H9 (cell line): ENCODE measurements around the gene ACP4. TPM values are rescaled to one million over a fixed set of nuclear protein-coding genes. Genes with fewer than 3 reads are reported as not detected.

Experiments
- DNase-seq: peaks from one replicate; pipeline ENCODE4 v3.0.0-alpha.2; 2017
- H2AFZ ChIP-seq: one replicate; pipeline ENCODE4 v1.6.1; 2013; ENCODE audit warnings: mild to moderate bottlenecking, low read length, control low read depth, moderate library complexity
- H2AK5ac ChIP-seq: 2 replicates; pipeline ENCODE4 v1.6.1; 2013; ENCODE audit warnings: low read length, control low read depth, mixed read lengths; ENCODE audit not compliant: insufficient read length
- H2BK120ac ChIP-seq: one replicate; pipeline ENCODE4 v1.6.1; 2013; ENCODE audit warnings: low read depth, mild to moderate bottlenecking, low read length, control low read depth, inconsistent platforms; ENCODE audit not compliant: poor library complexity, severe bottlenecking
- H2BK12ac ChIP-seq: 2 replicates; pipeline ENCODE4 v1.6.1; 2013; ENCODE audit warnings: low read length, control low read depth, mixed read lengths, low read depth; ENCODE audit not compliant: insufficient read length
- H2BK15ac ChIP-seq: 2 replicates; pipeline ENCODE4 v1.6.1; 2013; ENCODE audit warnings: low read depth, low read length, control low read depth
- H2BK20ac ChIP-seq: one replicate; pipeline ENCODE4 v1.6.1; 2013; ENCODE audit warnings: low read depth, mild to moderate bottlenecking, low read length, control low read depth, inconsistent platforms; ENCODE audit not compliant: poor library complexity, severe bottlenecking
- H2BK5ac ChIP-seq: 2 replicates; pipeline ENCODE4 v1.6.1; 2013; ENCODE audit warnings: low read length, control low read depth, mixed read lengths; ENCODE audit not compliant: insufficient read length
- H3K14ac ChIP-seq: 2 replicates; pipeline ENCODE4 v1.6.1; 2013; ENCODE audit warnings: low read length, control low read depth; ENCODE audit not compliant: insufficient read depth
- H3K18ac ChIP-seq: 2 replicates; pipeline ENCODE4 v1.6.1; 2013; ENCODE audit warnings: low read depth, mild to moderate bottlenecking, mixed read lengths, low read length, control low read depth; ENCODE audit not compliant: insufficient read length
- H3K23ac ChIP-seq: 2 replicates; pipeline ENCODE4 v1.6.1; 2013; ENCODE audit warnings: low read length, control low read depth, mixed read lengths, low read depth; ENCODE audit not compliant: insufficient read length
- H3K23me2 ChIP-seq: 2 replicates; pipeline ENCODE4 v1.6.1; 2013; ENCODE audit warnings: low read depth, mild to moderate bottlenecking, mixed read lengths, low read length, control low read depth; ENCODE audit not compliant: insufficient read length, poor library complexity, severe bottlenecking
- H3K27ac ChIP-seq: 2 replicates; pipeline ENCODE4 v1.5.1; 2013; ENCODE audit warnings: low read length, control low read depth, mixed read lengths, low read depth; ENCODE audit not compliant: insufficient read length
- H3K27me3 ChIP-seq: 2 replicates; pipeline ENCODE4 v1.6.1; 2013; ENCODE audit warnings: low read length, control low read depth, inconsistent platforms; ENCODE audit not compliant: insufficient read depth
- H3K4ac ChIP-seq: 2 replicates; pipeline ENCODE4 v1.6.1; 2013; ENCODE audit warnings: low read depth, mild to moderate bottlenecking, control low read depth, inconsistent platforms, low read length, moderate library complexity
- H3K4me1 ChIP-seq: 2 replicates; pipeline ENCODE4 v1.6.1; 2013; ENCODE audit warnings: low read length, control low read depth, inconsistent platforms; ENCODE audit not compliant: insufficient read depth
- H3K4me2 ChIP-seq: 2 replicates; pipeline ENCODE4 v1.6.1; 2013; ENCODE audit warnings: low read length, control low read depth, mixed read lengths; ENCODE audit not compliant: insufficient read length, insufficient read depth
- H3K56ac ChIP-seq: 2 replicates; pipeline ENCODE4 v1.6.1; 2013; ENCODE audit warnings: low read depth, mild to moderate bottlenecking, mixed read lengths, low read length, control low read depth; ENCODE audit not compliant: insufficient read length
- H3K79me1 ChIP-seq: 2 replicates; pipeline ENCODE4 v1.6.1; 2013; ENCODE audit warnings: low read depth, mild to moderate bottlenecking, moderate library complexity, low read length, control low read depth, inconsistent platforms; ENCODE audit not compliant: insufficient read depth, poor library complexity, severe bottlenecking
- H3K79me2 ChIP-seq: 2 replicates; pipeline ENCODE4 v1.6.1; 2013; ENCODE audit warnings: low read length, control low read depth, inconsistent platforms; ENCODE audit not compliant: insufficient read depth
- H3K9ac ChIP-seq: 2 replicates; pipeline ENCODE4 v1.6.1; 2013; ENCODE audit warnings: low read length, control low read depth, mixed read lengths; ENCODE audit not compliant: insufficient read length; ENCODE audit errors: extremely low read depth
- H3K9me3 ChIP-seq: one replicate; pipeline ENCODE4 v1.6.1; 2013; ENCODE audit warnings: low read depth, low read length, inconsistent platforms; ENCODE audit not compliant: control insufficient read depth
- H3T11ph ChIP-seq: one replicate; pipeline ENCODE4 v1.6.1; 2013; ENCODE audit warnings: mild to moderate bottlenecking, low read length, control low read depth, inconsistent platforms
- H4K20me1 ChIP-seq: one replicate; pipeline ENCODE4 v1.6.1; 2013; ENCODE audit not compliant: control insufficient read depth, insufficient read length, insufficient read depth
- H4K5ac ChIP-seq: 2 replicates; pipeline ENCODE4 v1.6.1; 2013; ENCODE audit warnings: low read depth, mild to moderate bottlenecking, mixed read lengths, low read length, control low read depth; ENCODE audit not compliant: insufficient read length
- H4K8ac ChIP-seq: replicated peaks from 2 replicates; pipeline ENCODE4 v1.6.1; 2013; ENCODE audit warnings: low read length, control low read depth, mixed read lengths, low read depth; ENCODE audit not compliant: insufficient read length
- H4K91ac ChIP-seq: 2 replicates; pipeline ENCODE4 v1.6.1; 2013; ENCODE audit warnings: low read depth, mild to moderate bottlenecking, moderate library complexity, mixed read lengths, low read length, control low read depth; ENCODE audit not compliant: insufficient read length
- H3K27ac Mint-ChIP-seq, 3 experiments: 2 replicates in 2 of 3; 3 replicates in 1 of 3; pipeline ENCODE4 v1.8.0; 2020 to 2021; ENCODE audit warnings: mixed read lengths in 3 of 3, mild to moderate bottlenecking in 1 of 3, moderate library complexity in 1 of 3
- H3K27me3 Mint-ChIP-seq: 2 replicates; pipeline ENCODE4 v1.8.0; 2021; ENCODE audit warnings: low read depth, mild to moderate bottlenecking, moderate library complexity, mixed read lengths
- H3K36me3 Mint-ChIP-seq, 3 experiments: 2 replicates in 2 of 3; 3 replicates in 1 of 3; pipeline ENCODE4 v1.8.0; 2020 to 2021; ENCODE audit warnings: low read depth in 3 of 3, mixed read lengths in 3 of 3; ENCODE audit not compliant: insufficient read depth in 1 of 3
- H3K4me1 Mint-ChIP-seq, 2 experiments: 2 replicates each; pipeline ENCODE4 v1.8.0; 2020; ENCODE audit warnings: mixed read lengths in 2 of 2
- H3K4me3 Mint-ChIP-seq, 2 experiments: 2 replicates in 1 of 2; 3 replicates in 1 of 2; pipeline ENCODE4 v1.8.0; 2020 to 2021; ENCODE audit warnings: mild to moderate bottlenecking in 2 of 2, mixed read lengths in 2 of 2, moderate library complexity in 1 of 2
- H3K9me3 Mint-ChIP-seq, 2 experiments: 2 replicates in 1 of 2; 3 replicates in 1 of 2; pipeline ENCODE4 v1.8.0; 2020; ENCODE audit warnings: mild to moderate bottlenecking in 2 of 2, mixed read lengths in 2 of 2, moderate library complexity in 1 of 2
- WGBS: extraction: QIAGEN DNeasy Blood & Tissue Kit; methylation state at CpG from one replicate; pipeline ENCODE4 v1.1.7; 2013; ENCODE audit warnings: missing lambda C conversion rate, low lambda C conversion rate, mixed read lengths; ENCODE audit not compliant: insufficient read length; ENCODE audit errors: extremely low coverage; 5-methylcytosine and 5-hydroxymethylcytosine counted together
- total RNA-seq: library from RNA; stranded (reverse); gene quantifications from 2 replicates; pipeline ENCODE4 v1.2.1, GENCODE V29; 2021
- TF ChIP-seq, protein P1 (sequence below): fragments of 200-600 bp; sonication (generic); conservative IDR thresholded peaks from 3 replicates; pipeline ENCODE4 v1.8.0; 2021; ENCODE audit warnings: antibody characterized with exemption, mild to moderate bottlenecking

The ACP4 gene
- total RNA-seq, 1 experiment from 2014 or later: not detected

DNA sequence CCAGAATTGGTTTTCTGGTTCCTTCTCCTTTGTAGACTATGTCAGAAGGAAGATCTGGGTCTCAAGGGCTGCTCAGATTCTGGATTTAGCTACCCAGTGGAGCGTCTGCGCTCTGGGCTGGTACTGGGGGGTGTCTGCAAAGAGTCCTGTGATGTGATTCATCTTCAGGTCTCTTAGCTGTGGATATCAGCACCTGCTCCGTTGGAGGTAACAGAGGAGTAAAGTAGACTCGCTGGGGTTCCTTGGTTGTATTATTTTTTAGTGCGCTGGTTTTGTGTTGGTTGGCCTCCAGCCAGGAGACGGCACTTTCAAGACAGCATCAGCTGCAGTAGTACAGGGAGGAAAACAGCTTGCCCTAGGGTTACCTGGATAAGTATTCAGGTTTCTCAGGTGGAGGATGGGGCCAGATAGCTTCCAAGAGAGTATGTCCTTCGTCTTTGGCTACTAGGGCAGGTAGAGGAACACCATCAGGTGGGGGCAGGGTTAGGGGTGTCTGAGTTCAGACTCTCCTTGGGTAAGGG, 53.5 kb downstream of the ACP4 start:
- Mint-ChIP-seq H3K36me3 (no peaks in the 10 kb centered on the region), H3K9me3 (peaks cover 0 to 8% of the 10 kb centered on the region in 2 experiments; a peak in 3 of 5 replicates), H3K4me1 (peaks cover 13 to 14% of the 10 kb centered on the region in 2 experiments), H3K27ac (no peak overlapping the region), H3K4me3 (no peak overlapping the region), H3K27me3 (peaks cover 75% of the 10 kb centered on the region)
- no peak overlapping the region for H2BK5ac ChIP-seq
- H3K18ac ChIP-seq: no peak overlapping the region
- H3K79me2 ChIP-seq: no peaks in the 10 kb centered on the region
- no peak overlapping the region for H3K4me2 ChIP-seq
- H2AK5ac ChIP-seq: no peak overlapping the region
- H3K27ac ChIP-seq: no peak overlapping the region
- no peak overlapping the region for H2BK15ac ChIP-seq
- H2BK120ac ChIP-seq: no peak overlapping the region
- no peaks in the 10 kb centered on the region for H3K9me3 ChIP-seq
- no peak overlapping the region for H2BK20ac ChIP-seq
- 0 out of 2 replicates have a peak, but pooled peaks cover 2% of the 10 kb centered on the region for H3K27me3 ChIP-seq
- no peak overlapping the region for H3K9ac ChIP-seq
- H3K79me1 ChIP-seq: no peaks in the 10 kb centered on the region
- no peak overlapping the region for H3K14ac ChIP-seq
- no peak overlapping the region for H3K56ac ChIP-seq
- H4K91ac ChIP-seq: no peak overlapping the region
- no peak overlapping the region for H4K8ac ChIP-seq
- H3T11ph ChIP-seq: no peak overlapping the region
- no peak overlapping the region for H4K5ac ChIP-seq
- DNase-seq: no peak
- H3K23ac ChIP-seq: no peak overlapping the region
- H3K23me2 ChIP-seq: no peaks in the 10 kb centered on the region
- TF ChIP-seq, protein P1, sequence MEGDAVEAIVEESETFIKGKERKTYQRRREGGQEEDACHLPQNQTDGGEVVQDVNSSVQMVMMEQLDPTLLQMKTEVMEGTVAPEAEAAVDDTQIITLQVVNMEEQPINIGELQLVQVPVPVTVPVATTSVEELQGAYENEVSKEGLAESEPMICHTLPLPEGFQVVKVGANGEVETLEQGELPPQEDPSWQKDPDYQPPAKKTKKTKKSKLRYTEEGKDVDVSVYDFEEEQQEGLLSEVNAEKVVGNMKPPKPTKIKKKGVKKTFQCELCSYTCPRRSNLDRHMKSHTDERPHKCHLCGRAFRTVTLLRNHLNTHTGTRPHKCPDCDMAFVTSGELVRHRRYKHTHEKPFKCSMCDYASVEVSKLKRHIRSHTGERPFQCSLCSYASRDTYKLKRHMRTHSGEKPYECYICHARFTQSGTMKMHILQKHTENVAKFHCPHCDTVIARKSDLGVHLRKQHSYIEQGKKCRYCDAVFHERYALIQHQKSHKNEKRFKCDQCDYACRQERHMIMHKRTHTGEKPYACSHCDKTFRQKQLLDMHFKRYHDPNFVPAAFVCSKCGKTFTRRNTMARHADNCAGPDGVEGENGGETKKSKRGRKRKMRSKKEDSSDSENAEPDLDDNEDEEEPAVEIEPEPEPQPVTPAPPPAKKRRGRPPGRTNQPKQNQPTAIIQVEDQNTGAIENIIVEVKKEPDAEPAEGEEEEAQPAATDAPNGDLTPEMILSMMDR: no peak
- H2BK12ac ChIP-seq: no peak overlapping the region
- no CpG with 5 or more reads among the region's 7 CpGs for whole genome bisulfite sequencing
- H3K4me1 ChIP-seq: no peaks in the 10 kb centered on the region
- H3K4ac ChIP-seq: no peak overlapping the region
- no peaks in the 10 kb centered on the region for H4K20me1 ChIP-seq
- no peak overlapping the region for H2AFZ ChIP-seq
